Stimulated activated CD8-positive, alpha-beta memory T cell treated with anti-CD3 and anti-CD28 coated beads, Interleukin-7, amount 100 ng/mL, for 48 hours (primary cell): ENCODE results near the gene GOLIM4.
"Not testable (repeated sequence)": the region's sequence is repeated elsewhere in the genome, so short reads cannot be mapped to it uniquely, and the experiment has no call there.

Experiments used
- DNase-seq, 2 donors: peaks; one replicate each; pipeline ENCODE4 v3.0.0-alpha.2; 2020; ENCODE audit warnings: low read depth in 1 of 2; ENCODE audit errors: extremely low read depth in 1 of 2

The GOLIM4 gene

GRCh38 chr3:168049367-168049974 is 46.3 kb downstream of the GOLIM4 start:
- DNase-seq, result no peak

- no peak for DNase-seq
Measured at GRCh38 chr3:168048414-168049330, 47.1 kb downstream of the GOLIM4 start.

- no peak for DNase-seq
Measured at GRCh38 chr3:168047936-168048335, 47.8 kb downstream of the GOLIM4 start.

- DNase-seq, result no peak
Measured at GRCh38 chr3:168047190-168047795, 48.4 kb downstream of the GOLIM4 start.

- no peak for DNase-seq
Measured at GRCh38 chr3:168044049-168044448, 51.7 kb downstream of the GOLIM4 start.

- no peak for DNase-seq
Measured at GRCh38 chr3:168040607-168041208, 55.0 kb downstream of the GOLIM4 start.

- no peak for DNase-seq
Measured at GRCh38 chr3:168037020-168037419, 58.7 kb downstream of the GOLIM4 start.

- DNase-seq, result no peak
Measured at GRCh38 chr3:168036619-168037018, 59.1 kb downstream of the GOLIM4 start.

GRCh38 chr3:168034152-168034928 is 61.4 kb downstream of the GOLIM4 start:
- DNase-seq, result no peak

- no peak for DNase-seq
Measured at GRCh38 chr3:168030577-168030976, 65.1 kb downstream of the GOLIM4 start.

- DNase-seq, result no peak
Measured at GRCh38 chr3:168029705-168030104, 66.0 kb downstream of the GOLIM4 start.

GRCh38 chr3:168028086-168028485 is 67.6 kb downstream of the GOLIM4 start:
- DNase-seq, result no peak

- no peak for DNase-seq
Measured at GRCh38 chr3:168026764-168027163, 69.0 kb downstream of the GOLIM4 start.

- DNase-seq, result no peak
Measured at GRCh38 chr3:168025076-168025475, 70.6 kb downstream of the GOLIM4 start.

GRCh38 chr3:168024537-168024941 is 71.2 kb downstream of the GOLIM4 start:
- DNase-seq, result peak; percentile 5 to 20

GRCh38 chr3:168021737-168022450 is 73.8 kb downstream of the GOLIM4 start:
- DNase-seq, result no peak

- DNase-seq, result not testable (repeated sequence)
Measured at GRCh38 chr3:168011280-168011679, 84.4 kb downstream of the GOLIM4 start.

GRCh38 chr3:168006584-168006983 is 89.1 kb downstream of the GOLIM4 start:
- no peak for DNase-seq

- DNase-seq, result no peak
Measured at GRCh38 chr3:168003911-168004310, 91.8 kb downstream of the GOLIM4 start.

- no peak for DNase-seq
Measured at GRCh38 chr3:168002786-168003368, 92.8 kb downstream of the GOLIM4 start.
